Vagina (tissue), 2 donors: ENCODE measurements around the gene CXCR6. TPM values are rescaled to one million over a fixed set of nuclear protein-coding genes. Genes with fewer than 3 reads are reported as not detected.

Experiments
- DNase-seq, 2 donors: peaks; one replicate each; pipeline ENCODE4 v3.0.0-alpha.2; 2017; ENCODE audit errors: extremely low spot score in 2 of 2
- H3K27ac ChIP-seq: fragments of 200-600 bp; sonication (generic); one replicate; pipeline ENCODE4 v1.5.1; 2019
- H3K27me3 ChIP-seq: fragments of 200-600 bp; sonication (generic); one replicate; pipeline ENCODE4 v1.5.1; 2019
- H3K36me3 ChIP-seq, 2 donors: fragments of 200-600 bp; sonication (generic); one replicate each; pipeline ENCODE4 v1.5.1; 2017 to 2019
- H3K4me1 ChIP-seq: fragments of 200-600 bp; sonication (generic); one replicate; pipeline ENCODE4 v1.5.1; 2019
- H3K4me3 ChIP-seq, 2 donors: fragments of 200-600 bp; sonication (generic); 1 replicate in 1 of 2; 2 replicates in 1 of 2; pipeline ENCODE4 v1.5.1; 2016 to 2019
- H3K9me3 ChIP-seq: fragments of 200-600 bp; sonication (generic); one replicate; pipeline ENCODE4 v1.5.1; 2019
- POLR2A ChIP-seq, 2 donors: fragments of 450-650 bp; IDR thresholded peaks; one replicate each; pipeline ENCODE4 v1.6.1; 2017; ENCODE audit warnings: antibody characterized with exemption in 2 of 2, mild to moderate bottlenecking in 2 of 2, moderate library complexity in 2 of 2
- POLR2AphosphoS5 ChIP-seq, 2 donors: sonication (generic); formaldehyde crosslinking; IDR thresholded peaks; one replicate each; pipeline ENCODE4 v1.9.0; 2017; ENCODE audit warnings: antibody characterized with exemption in 2 of 2, mild to moderate bottlenecking in 2 of 2, low read depth in 1 of 2; ENCODE audit not compliant: insufficient read depth in 1 of 2
- intact Hi-C: fragments of 100-400 bp; cut with DNase I; formaldehyde crosslinking; loops from one replicate; pipeline ENCODE4 v1.15.1; 2023
- total RNA-seq: library from RNA; depleted of rRNA; stranded (reverse); fragments of >200 nt; gene quantifications from one replicate; pipeline ENCODE4 v1.2.3, GENCODE V29; 2016
- TF ChIP-seq, protein P1 (sequence below), 3 experiments: fragments of 450-650 bp in 2 of 3; fragments of 200-600 bp in 1 of 3; sonication (generic) in 1 of 3; IDR thresholded peaks; one replicate each; pipeline ENCODE4 v1.5.1; 2017 to 2019; ENCODE audit warnings: antibody characterized with exemption in 3 of 3, mild to moderate bottlenecking in 2 of 3, moderate library complexity in 2 of 3

The CXCR6 gene
- total RNA-seq, 1 donor from 2014 or later = 9.6 TPM

DNA sequence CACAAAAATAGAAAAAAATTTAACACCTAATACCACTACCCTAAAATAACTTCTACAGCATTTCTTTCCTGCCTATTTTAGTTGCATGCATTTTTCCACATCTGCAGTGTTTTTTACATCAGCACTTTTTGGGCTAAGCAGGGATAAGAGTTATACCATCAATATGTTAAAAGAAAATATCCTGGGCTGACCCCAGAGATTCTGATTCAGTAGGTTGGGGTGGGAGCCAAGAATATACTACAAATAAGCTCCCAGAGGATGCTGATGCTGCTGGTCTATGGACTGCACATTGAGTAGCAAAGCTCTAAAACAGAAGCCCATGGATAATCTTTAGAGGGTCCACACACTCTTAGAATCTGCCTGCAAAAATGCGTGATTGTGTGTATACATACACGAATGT is 37.6 kb downstream of the CXCR6 start:
- TF ChIP-seq, protein P1, sequence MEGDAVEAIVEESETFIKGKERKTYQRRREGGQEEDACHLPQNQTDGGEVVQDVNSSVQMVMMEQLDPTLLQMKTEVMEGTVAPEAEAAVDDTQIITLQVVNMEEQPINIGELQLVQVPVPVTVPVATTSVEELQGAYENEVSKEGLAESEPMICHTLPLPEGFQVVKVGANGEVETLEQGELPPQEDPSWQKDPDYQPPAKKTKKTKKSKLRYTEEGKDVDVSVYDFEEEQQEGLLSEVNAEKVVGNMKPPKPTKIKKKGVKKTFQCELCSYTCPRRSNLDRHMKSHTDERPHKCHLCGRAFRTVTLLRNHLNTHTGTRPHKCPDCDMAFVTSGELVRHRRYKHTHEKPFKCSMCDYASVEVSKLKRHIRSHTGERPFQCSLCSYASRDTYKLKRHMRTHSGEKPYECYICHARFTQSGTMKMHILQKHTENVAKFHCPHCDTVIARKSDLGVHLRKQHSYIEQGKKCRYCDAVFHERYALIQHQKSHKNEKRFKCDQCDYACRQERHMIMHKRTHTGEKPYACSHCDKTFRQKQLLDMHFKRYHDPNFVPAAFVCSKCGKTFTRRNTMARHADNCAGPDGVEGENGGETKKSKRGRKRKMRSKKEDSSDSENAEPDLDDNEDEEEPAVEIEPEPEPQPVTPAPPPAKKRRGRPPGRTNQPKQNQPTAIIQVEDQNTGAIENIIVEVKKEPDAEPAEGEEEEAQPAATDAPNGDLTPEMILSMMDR (IDR thresholded peaks at IDR 0.05) = no peak
- no peak for TF ChIP-seq POLR2AphosphoS5 (IDR thresholded peaks at IDR 0.05; ENCODE audit: insufficient read depth in 1 of 2, low read depth in 1 of 2)
- TF ChIP-seq POLR2A (IDR thresholded peaks at IDR 0.05) = no peak
- H3K4me1 ChIP-seq = peaks cover 56% of the 10 kb centered on the region
- intact Hi-C loops = no loop called here
- H3K27me3 ChIP-seq = no peaks in the 10 kb centered on the region
- peaks cover 0 to 47% of the 10 kb centered on the region in 2 donors for H3K36me3 ChIP-seq
- no peak for DNase-seq
- no peaks in the 10 kb centered on the region for H3K9me3 ChIP-seq
- H3K27ac ChIP-seq = peak overlapping the region; percentile 15
- no peak overlapping the region for H3K4me3 ChIP-seq

GRCh38 chr3:45981346-45982074 is 38.2 kb downstream of the CXCR6 start:
- no peak for TF ChIP-seq POLR2A (IDR thresholded peaks at IDR 0.05)
- no peak for TF ChIP-seq POLR2AphosphoS5 (IDR thresholded peaks at IDR 0.05; ENCODE audit: insufficient read depth in 1 of 2, low read depth in 1 of 2)
- TF ChIP-seq, protein P1 (IDR thresholded peaks at IDR 0.05) = no peak
- Histone ChIP-seq H3K9me3 (no peaks in the 10 kb centered on the region), H3K4me1 (peaks cover 62% of the 10 kb centered on the region), H3K36me3 (peaks cover 0 to 47% of the 10 kb centered on the region in 2 donors), H3K27me3 (no peaks in the 10 kb centered on the region), H3K27ac (peak overlapping the region; percentile 15), H3K4me3 (no peak overlapping the region)
- intact Hi-C loops = no loop called here
- no peak for DNase-seq

- Histone ChIP-seq H3K27me3 (no peaks in the 10 kb centered on the region), H3K4me1 (peaks cover 73% of the 10 kb centered on the region), H3K4me3 (no peak overlapping the region), H3K36me3 (peaks cover 0 to 47% of the 10 kb centered on the region in 2 donors), H3K27ac (peak overlapping the region; percentile 78), H3K9me3 (no peaks in the 10 kb centered on the region)
- intact Hi-C loops = no loop called here
- TF ChIP-seq POLR2A (IDR thresholded peaks at IDR 0.05) (no peak), POLR2AphosphoS5 (IDR thresholded peaks at IDR 0.05; ENCODE audit: insufficient read depth in 1 of 2, low read depth in 1 of 2) (no peak)
- TF ChIP-seq, protein P1 (IDR thresholded peaks at IDR 0.05) = no peak
- DNase-seq = no peak
Measured at GRCh38 chr3:45983770-45984169, 40.5 kb downstream of the CXCR6 start.

DNA sequence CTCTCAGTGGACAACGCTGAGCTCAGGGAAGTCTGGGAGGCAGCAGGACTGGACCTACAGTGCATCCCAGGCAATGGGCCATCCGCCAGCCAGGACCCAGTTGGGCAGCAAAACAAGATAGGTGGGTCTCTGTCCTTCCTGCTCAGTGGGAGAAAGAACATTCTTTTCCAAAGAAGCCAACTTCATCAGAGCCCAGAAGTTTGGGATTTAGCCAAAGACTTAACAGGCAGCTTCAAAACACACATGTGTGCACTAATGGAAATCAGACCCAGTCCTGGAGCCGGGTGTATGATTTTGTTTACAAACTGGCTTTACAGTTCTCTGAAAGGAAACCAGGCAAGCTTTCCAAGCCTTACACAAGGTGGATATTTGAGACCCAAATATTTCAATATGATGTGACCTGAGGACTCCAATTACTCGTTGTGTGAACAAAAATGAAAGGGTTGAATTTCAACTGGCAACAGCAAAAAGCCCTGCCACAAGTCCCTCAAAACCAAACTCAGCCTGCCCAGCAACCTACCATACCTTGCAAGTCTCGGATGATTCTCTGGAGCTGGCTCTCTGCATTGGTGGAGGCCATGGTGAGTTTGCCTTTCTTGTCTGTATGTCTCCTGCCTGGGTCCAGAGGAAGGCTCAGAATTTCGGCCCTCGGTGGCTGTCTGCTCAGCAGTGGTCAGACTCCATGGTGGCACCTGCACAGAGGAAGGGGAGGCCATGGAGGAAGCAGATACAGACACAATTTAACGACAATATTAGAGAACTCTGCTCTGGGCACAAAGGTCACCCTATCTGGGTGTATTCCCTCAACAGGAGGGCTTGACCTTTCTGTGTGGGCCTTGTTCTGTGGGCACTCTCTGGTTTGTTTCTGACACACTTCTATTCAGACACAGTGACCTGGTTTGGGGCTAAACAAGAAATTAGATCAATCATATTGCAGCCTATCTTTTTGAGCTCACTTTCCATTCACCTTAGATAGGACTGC is 41.4 kb downstream of the CXCR6 start:
- DNase-seq = no peak
- peaks cover 76% of the 10 kb centered on the region for H3K4me1 ChIP-seq
- peaks cover 0 to 40% of the 10 kb centered on the region in 2 donors for H3K36me3 ChIP-seq
- no peak overlapping the region for H3K4me3 ChIP-seq
- peak overlapping the region; percentile 78 for H3K27ac ChIP-seq
- TF ChIP-seq POLR2A (IDR thresholded peaks at IDR 0.05) (no peak), POLR2AphosphoS5 (IDR thresholded peaks at IDR 0.05; ENCODE audit: insufficient read depth in 1 of 2, low read depth in 1 of 2) (no peak)
- TF ChIP-seq, protein P1 (IDR thresholded peaks at IDR 0.05) = no peak
- H3K27me3 ChIP-seq = no peaks in the 10 kb centered on the region
- intact Hi-C loops = no loop called here
- H3K9me3 ChIP-seq = no peaks in the 10 kb centered on the region
